T-helper 1 cell treated with Interleukin-12 subunit alpha and Interleukin-12 subunit beta and Interleukin-4 antibody, amounts not matched to agents 30 μg/mL and 1 μg/mL, for 36 hours (primary cell): ENCODE data around the gene SPATA31D3.
"Not testable (repeated sequence)": the region's sequence is repeated elsewhere in the genome, so short reads cannot be mapped to it uniquely, and the experiment has no call there.

ENCODE experiments used
- H3K27ac Mint-ChIP-seq: one replicate; pipeline ENCODE4 v1.8.0; 2021; ENCODE audit warnings: mild to moderate bottlenecking, mixed read lengths
- H3K27me3 Mint-ChIP-seq: one replicate; pipeline ENCODE4 v1.8.0; 2021; ENCODE audit warnings: low read depth, mixed read lengths
- H3K36me3 Mint-ChIP-seq: one replicate; pipeline ENCODE4 v1.8.0; 2021; ENCODE audit warnings: low read depth, mixed read lengths
- H3K4me1 Mint-ChIP-seq: one replicate; pipeline ENCODE4 v1.8.0; 2021; ENCODE audit warnings: low read depth, mixed read lengths
- H3K4me3 Mint-ChIP-seq: one replicate; pipeline ENCODE4 v1.8.0; 2021; ENCODE audit warnings: mild to moderate bottlenecking, moderate library complexity, mixed read lengths
- H3K9me3 Mint-ChIP-seq: one replicate; pipeline ENCODE4 v1.8.0; 2021; ENCODE audit warnings: mixed read lengths

Gene SPATA31D3

DNA sequence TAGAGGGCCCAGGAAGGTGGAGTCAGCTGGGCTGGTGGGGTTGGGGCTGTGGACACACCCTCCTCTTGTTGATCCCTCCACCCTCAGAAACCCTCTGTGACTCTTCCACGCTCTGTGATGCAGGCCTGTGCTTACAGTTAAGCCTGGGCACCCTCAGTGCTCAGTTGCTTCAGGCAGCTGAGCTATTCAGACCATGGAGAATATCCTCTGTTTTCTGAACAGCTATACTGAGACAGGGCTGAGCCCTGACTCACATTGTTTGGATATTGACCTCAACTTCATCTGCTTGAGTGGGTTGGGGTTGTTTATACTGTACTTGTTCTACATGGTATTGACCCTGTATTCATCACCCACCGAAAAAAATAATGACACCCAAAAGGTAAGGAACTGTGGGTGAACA lies at the start of gene SPATA31D3:
Gene SPATA31D3 (plus strand): TSS at position 108 of the 400 bp plus-strand sequence. CDS start 86 bp downstream, at position 194.
- not testable (repeated sequence) for H3K9me3 Mint-ChIP-seq, H3K27me3 Mint-ChIP-seq, H3K36me3 Mint-ChIP-seq, H3K4me3 Mint-ChIP-seq, H3K27ac Mint-ChIP-seq, H3K4me1 Mint-ChIP-seq

DNA sequence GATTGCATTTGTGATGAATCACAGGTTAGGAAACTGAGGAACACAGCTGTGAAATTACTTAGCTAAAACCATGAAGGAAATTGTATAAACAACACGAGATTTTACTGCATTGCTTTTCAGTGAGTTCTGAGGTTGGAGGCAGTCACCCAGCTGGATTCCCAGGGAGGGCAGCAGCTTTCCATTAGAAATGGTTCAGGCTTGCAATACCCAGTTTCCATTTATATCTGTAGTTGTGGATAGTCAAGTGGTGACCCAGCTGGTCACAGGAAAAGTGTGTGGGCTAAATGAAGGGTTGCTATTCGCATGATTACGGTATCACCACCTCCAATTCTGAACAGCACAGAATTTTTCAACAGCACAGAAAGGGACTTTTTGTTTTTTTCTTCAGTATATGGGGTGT lies 49.4 kb upstream of the SPATA31D3 start:
- Mint-ChIP-seq H3K4me1 (no peaks in the 10 kb centered on the region), H3K4me3 (no peak overlapping the region), H3K27ac (no peak overlapping the region), H3K9me3 (no peaks in the 10 kb centered on the region), H3K36me3 (no peaks in the 10 kb centered on the region), H3K27me3 (no peaks in the 10 kb centered on the region)

DNA sequence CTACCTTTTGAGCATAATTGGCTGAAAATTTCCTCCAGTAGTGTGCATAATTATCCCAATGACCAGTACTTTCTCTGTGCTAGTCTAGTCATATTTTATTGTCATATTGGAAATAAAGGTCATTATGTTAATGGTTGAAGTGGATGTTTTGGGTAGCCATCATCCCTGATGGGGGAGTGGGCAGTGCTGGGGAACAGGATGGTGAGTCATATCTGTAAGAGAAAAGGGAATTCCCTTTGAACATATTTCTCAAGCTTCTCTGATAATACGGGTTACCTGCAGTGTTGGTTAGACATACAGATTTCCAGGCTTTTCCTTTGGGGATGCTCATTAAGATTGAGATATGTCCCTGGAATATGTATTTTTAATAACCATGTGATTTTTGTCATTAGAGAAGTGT lies 48.4 kb upstream of the SPATA31D3 start:
- H3K4me3 Mint-ChIP-seq: no peak overlapping the region
- no peaks in the 10 kb centered on the region for H3K27me3 Mint-ChIP-seq
- no peaks in the 10 kb centered on the region for H3K4me1 Mint-ChIP-seq
- no peaks in the 10 kb centered on the region for H3K9me3 Mint-ChIP-seq
- H3K36me3 Mint-ChIP-seq: no peaks in the 10 kb centered on the region
- no peak overlapping the region for H3K27ac Mint-ChIP-seq

DNA sequence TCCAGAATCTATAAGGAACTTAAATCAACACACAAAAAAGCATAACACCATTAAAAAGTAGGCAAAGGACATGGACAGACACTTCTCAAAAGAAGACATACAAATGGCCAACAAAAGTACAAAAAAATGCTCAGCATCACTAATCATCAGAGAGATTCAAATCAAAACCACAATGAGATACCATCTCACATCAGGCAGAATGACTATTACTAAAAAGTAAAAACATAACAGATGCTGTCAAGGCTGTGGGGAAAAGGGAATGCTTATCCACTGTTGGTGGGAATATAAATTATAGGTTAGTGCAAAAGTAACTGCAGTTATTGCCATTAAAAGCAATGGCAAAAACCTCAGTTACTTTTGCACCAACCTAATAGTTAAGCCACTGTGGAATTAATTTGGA lies 47.2 kb upstream of the SPATA31D3 start:
- H3K9me3 Mint-ChIP-seq: no peaks in the 10 kb centered on the region
- H3K4me1 Mint-ChIP-seq: no peaks in the 10 kb centered on the region
- no peaks in the 10 kb centered on the region for H3K36me3 Mint-ChIP-seq
- no peak overlapping the region for H3K4me3 Mint-ChIP-seq
- no peak overlapping the region for H3K27ac Mint-ChIP-seq
- no peaks in the 10 kb centered on the region for H3K27me3 Mint-ChIP-seq

DNA sequence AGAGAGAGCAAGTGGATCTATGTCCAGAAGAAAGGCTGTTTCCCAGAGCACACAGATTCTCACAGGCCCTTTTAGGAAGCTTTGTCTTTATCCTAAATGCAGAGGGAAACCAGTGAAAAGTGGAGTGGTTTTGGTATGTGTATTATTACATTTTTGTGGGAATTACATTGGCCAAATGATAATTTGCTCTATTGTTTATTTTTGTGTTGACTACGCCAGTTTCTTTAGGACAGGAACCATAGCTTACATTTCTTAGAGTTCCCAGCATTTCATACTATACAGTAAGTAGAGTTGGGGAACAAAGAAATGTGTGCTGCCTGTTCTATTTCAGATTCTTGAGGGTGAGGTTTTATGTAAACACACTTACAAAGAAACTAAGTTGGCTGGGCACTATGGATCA lies 44.4 kb upstream of the SPATA31D3 start:
- H3K27me3 Mint-ChIP-seq: no peaks in the 10 kb centered on the region
- H3K4me1 Mint-ChIP-seq: no peaks in the 10 kb centered on the region
- no peak overlapping the region for H3K27ac Mint-ChIP-seq
- H3K4me3 Mint-ChIP-seq: no peak overlapping the region
- H3K36me3 Mint-ChIP-seq: no peaks in the 10 kb centered on the region
- no peaks in the 10 kb centered on the region for H3K9me3 Mint-ChIP-seq

DNA sequence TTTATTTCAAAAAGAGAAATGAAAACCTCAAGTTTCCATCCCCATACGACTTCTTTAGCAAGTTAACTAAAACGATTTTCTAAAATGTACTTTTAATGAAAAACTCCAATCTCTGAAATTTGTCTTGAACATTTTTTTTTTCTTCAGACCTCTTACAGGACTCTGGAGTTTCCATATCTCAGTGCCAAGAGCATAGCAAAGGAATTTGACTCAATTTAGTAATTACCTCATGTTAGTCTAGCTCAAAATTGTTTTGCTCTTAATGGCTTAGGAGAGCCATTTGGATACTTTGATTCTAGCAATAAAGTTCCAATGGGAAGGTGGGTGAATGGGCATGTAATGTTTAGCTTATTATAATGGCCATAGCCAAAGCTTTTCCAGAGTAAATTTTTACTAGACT lies 41.1 kb upstream of the SPATA31D3 start:
- Mint-ChIP-seq H3K27ac (no peak overlapping the region), H3K4me3 (no peak overlapping the region), H3K27me3 (no peaks in the 10 kb centered on the region), H3K36me3 (no peaks in the 10 kb centered on the region), H3K9me3 (no peaks in the 10 kb centered on the region), H3K4me1 (no peaks in the 10 kb centered on the region)

DNA sequence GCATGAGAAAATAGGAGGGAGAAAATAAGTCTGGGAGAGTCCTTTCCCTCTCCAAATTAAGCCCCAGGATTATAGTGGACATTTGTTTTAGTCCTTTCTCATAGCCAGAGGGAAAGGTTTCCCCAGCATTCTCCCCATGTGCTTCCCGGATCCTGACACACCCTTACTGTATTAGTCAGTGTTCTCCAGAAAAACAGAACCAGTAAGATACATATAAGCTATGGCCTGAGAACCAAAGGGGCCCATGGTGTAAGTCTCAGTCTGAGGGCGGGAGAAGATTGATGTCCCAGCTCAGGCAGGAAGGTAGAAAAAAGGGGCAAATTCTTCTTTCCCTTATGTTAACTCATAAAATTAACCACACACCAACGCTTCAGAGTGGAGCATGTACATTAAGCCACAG lies 40.7 kb upstream of the SPATA31D3 start:
- no peaks in the 10 kb centered on the region for H3K36me3 Mint-ChIP-seq
- no peak overlapping the region for H3K4me3 Mint-ChIP-seq
- no peaks in the 10 kb centered on the region for H3K4me1 Mint-ChIP-seq
- no peak overlapping the region for H3K27ac Mint-ChIP-seq
- H3K27me3 Mint-ChIP-seq: no peaks in the 10 kb centered on the region
- H3K9me3 Mint-ChIP-seq: no peaks in the 10 kb centered on the region

DNA sequence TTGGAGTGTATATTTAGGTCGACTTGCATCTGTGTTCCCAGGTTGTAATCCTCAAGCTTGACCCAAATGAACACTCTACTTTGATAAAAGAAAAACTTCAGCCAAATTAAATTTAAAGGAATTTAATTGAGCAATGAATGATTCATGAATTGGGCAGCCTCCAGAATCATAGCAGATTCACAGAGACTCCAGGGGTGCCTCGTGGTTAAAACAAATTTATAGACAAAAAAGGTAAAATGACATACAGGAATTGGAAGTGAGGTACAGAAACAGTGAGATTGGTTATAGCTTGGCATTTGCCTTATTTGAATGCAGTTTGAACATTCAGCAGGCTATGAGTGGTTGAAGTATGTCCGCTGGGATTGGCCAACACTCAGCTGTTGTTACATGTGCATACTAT lies 36.6 kb upstream of the SPATA31D3 start:
- H3K27ac Mint-ChIP-seq: no peak overlapping the region
- no peak overlapping the region for H3K4me3 Mint-ChIP-seq
- no peaks in the 10 kb centered on the region for H3K27me3 Mint-ChIP-seq
- H3K4me1 Mint-ChIP-seq: no peaks in the 10 kb centered on the region
- H3K9me3 Mint-ChIP-seq: no peaks in the 10 kb centered on the region
- no peaks in the 10 kb centered on the region for H3K36me3 Mint-ChIP-seq

DNA sequence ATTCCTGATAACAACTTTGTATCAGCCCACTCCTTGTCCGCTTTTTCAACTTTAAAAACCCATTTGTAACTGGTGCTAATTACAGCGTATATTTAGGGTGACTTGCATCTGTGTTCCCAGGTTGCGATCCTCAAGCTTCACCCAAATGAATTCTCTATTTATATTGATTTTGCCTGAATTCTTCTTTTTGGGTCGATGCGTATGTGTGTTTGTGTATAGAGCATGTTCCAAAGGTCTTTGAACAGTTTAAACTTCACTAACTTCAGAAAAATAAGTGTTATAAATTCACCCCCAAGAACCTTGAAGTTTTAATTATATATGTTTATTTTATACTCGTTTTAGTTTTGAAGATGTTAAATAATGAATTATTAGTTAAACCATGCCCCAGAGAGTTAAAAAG lies 31.2 kb upstream of the SPATA31D3 start:
- H3K27me3 Mint-ChIP-seq: no peaks in the 10 kb centered on the region
- no peak overlapping the region for H3K27ac Mint-ChIP-seq
- H3K9me3 Mint-ChIP-seq: peaks cover 8% of the 10 kb centered on the region
- H3K4me1 Mint-ChIP-seq: no peaks in the 10 kb centered on the region
- H3K36me3 Mint-ChIP-seq: no peaks in the 10 kb centered on the region
- no peak overlapping the region for H3K4me3 Mint-ChIP-seq

DNA sequence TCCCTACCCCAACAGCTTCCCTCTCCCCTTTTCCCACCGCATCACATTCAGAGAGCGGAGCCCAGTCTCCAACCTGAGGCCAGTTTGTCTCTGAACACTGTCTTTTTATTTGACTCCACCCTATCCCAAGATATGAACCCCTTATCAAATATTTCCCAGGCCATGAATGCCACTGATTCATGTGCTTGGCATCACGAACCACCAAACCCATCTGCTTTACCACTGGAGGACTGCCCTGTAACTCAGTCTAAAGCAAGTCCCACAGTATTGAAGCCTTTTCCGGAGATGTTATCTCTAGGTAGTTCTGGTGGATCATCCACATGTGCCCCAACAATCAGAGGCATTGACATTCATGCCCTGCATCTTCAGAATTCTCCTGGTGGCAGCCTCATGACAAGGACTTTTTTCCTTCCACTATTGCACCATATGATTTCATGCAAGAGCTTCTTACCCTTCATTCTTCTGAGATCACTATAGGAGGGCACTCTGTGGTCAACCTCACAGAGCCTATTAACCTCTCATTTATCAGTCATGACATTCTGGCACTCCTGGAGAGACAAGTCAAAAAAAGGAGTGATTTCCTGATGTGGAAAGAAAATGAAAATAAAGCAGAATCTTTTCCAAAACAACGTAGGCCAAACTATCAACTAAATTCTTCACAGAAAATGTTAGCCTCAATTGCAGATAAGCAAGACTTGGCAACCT lies 27.3 kb upstream of the SPATA31D3 start:
- H3K9me3 Mint-ChIP-seq: peaks cover 8% of the 10 kb centered on the region
- no peak overlapping the region for H3K27ac Mint-ChIP-seq
- no peak overlapping the region for H3K4me3 Mint-ChIP-seq
- H3K4me1 Mint-ChIP-seq: no peaks in the 10 kb centered on the region
- H3K27me3 Mint-ChIP-seq: no peaks in the 10 kb centered on the region
- H3K36me3 Mint-ChIP-seq: no peaks in the 10 kb centered on the region

DNA sequence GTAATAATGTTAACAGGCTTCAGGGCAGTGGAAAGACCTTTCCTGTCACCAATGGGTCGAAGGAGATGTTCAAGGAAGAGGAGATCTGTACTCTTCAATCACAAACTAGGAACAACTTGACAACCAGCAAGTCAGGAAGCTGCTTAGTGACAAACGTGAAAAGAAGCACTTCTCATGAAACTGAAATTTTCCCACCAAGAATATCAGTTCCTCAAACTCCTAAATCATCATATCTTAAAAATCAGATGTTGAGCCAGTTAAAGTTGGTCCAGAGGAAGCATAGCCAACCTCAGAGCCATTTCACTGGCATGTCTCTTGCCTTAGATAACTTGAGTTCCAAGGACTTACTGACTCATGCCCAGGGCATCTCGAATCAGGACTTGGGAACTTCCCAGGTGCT lies 24.8 kb upstream of the SPATA31D3 start:
- H3K27me3 Mint-ChIP-seq, H3K27ac Mint-ChIP-seq, H3K4me1 Mint-ChIP-seq, H3K9me3 Mint-ChIP-seq, H3K36me3 Mint-ChIP-seq, H3K4me3 Mint-ChIP-seq: not testable (repeated sequence)

DNA sequence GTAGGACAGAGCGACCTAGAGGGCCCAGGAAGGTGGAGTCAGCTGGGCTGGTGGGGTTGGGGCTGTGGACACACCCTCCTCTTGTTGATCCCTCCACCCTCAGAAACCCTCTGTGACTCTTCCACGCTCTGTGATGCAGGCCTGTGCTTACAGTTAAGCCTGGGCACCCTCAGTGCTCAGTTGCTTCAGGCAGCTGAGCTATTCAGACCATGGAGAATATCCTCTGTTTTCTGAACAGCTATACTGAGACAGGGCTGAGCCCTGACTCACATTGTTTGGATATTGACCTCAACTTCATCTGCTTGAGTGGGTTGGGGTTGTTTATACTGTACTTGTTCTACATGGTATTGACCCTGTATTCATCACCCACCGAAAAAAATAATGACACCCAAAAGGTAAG lies 15.0 kb upstream of the SPATA31D3 start, which contains the start of gene SPATA31D4:
Gene SPATA31D4 (plus strand): TSS at position 124 of the 400 bp plus-strand sequence. CDS start 86 bp downstream, at position 210.
- not testable (repeated sequence) for H3K4me3 Mint-ChIP-seq, H3K9me3 Mint-ChIP-seq, H3K27ac Mint-ChIP-seq, H3K4me1 Mint-ChIP-seq, H3K36me3 Mint-ChIP-seq, H3K27me3 Mint-ChIP-seq

DNA sequence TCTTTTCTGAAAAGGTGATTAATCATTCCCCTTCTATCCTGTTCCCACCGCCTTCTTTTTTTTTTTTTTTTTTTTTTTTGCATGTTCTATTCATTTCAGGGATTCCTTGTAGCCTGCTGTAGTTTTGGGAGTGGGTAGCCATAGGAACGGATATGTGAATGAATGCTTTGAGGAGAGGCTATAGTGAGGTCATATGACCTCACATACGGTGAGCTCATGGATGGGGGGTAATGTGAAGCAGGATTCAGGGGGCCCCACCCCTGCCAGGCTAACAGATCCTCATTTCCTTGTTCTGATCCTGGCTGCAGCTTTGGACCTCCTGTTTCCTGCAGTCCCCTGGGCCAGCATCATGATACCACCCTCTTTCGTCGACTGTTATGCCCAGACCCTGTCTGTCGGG lies 13.2 kb upstream of the SPATA31D3 start:
- not testable (repeated sequence) for H3K4me1 Mint-ChIP-seq, H3K9me3 Mint-ChIP-seq, H3K4me3 Mint-ChIP-seq, H3K27ac Mint-ChIP-seq, H3K36me3 Mint-ChIP-seq, H3K27me3 Mint-ChIP-seq

DNA sequence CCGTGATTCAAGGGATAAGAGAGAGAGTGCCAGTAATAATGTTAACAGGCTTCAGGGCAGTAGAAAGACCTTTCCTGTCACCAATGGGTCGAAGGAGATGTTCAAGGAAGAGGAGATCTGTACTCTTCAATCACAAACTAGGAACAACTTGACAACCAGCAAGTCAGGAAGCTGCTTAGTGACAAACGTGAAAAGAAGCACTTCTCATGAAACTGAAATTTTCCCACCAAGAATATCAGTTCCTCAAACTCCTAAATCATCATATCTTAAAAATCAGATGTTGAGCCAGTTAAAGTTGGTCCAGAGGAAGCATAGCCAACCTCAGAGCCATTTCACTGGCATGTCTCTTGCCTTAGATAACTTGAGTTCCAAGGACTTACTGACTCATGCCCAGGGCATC lies 9.8 kb upstream of the SPATA31D3 start:
- H3K9me3 Mint-ChIP-seq, H3K27ac Mint-ChIP-seq, H3K27me3 Mint-ChIP-seq, H3K36me3 Mint-ChIP-seq, H3K4me3 Mint-ChIP-seq, H3K4me1 Mint-ChIP-seq: not testable (repeated sequence)

DNA sequence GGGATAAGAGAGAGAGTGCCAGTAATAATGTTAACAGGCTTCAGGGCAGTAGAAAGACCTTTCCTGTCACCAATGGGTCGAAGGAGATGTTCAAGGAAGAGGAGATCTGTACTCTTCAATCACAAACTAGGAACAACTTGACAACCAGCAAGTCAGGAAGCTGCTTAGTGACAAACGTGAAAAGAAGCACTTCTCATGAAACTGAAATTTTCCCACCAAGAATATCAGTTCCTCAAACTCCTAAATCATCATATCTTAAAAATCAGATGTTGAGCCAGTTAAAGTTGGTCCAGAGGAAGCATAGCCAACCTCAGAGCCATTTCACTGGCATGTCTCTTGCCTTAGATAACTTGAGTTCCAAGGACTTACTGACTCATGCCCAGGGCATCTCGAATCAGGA lies 5.3 kb downstream of the SPATA31D3 start:
- H3K4me3 Mint-ChIP-seq, H3K27ac Mint-ChIP-seq, H3K27me3 Mint-ChIP-seq, H3K9me3 Mint-ChIP-seq, H3K36me3 Mint-ChIP-seq, H3K4me1 Mint-ChIP-seq: not testable (repeated sequence)

DNA sequence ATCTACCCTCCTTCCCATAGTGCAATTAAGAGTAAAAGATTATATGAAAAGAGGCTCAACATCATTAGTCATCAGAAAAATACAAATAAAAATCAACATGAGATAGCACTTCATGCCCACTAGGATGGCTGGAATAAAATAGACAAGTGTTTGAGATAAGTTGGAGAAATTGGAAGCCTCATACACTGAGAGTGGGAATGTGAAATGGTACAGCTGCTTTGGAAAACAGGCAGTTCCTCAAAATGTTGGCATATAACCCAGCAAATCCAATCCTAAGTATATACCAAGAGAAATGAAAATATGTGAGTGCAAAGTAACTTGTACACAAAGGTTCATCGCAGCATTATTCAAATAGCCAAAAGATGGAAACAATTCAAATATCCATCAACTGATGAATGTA lies 9.8 kb downstream of the SPATA31D3 start:
- H3K4me3 Mint-ChIP-seq: no peak overlapping the region
- H3K9me3 Mint-ChIP-seq: peaks cover 31% of the 10 kb centered on the region
- H3K4me1 Mint-ChIP-seq: no peaks in the 10 kb centered on the region
- no peaks in the 10 kb centered on the region for H3K27me3 Mint-ChIP-seq
- H3K27ac Mint-ChIP-seq: no peak overlapping the region
- no peaks in the 10 kb centered on the region for H3K36me3 Mint-ChIP-seq
